AG08396 (cell line): ENCODE data around the gene ITGA5.

Experiments used
- DNase-seq: peaks from one replicate; pipeline ENCODE4 v3.0.0; 2012; ENCODE audit warnings: low spot score, mixed read lengths

The ITGA5 gene

GRCh38 chr12:54419088-54419887, at the start of gene ITGA5:
Gene ITGA5, minus strand, starts transcription at chr12:54419266. Its CDS starts 68 bp downstream, at chr12:54419198.
- peak; percentile 90 for DNase-seq

DNA sequence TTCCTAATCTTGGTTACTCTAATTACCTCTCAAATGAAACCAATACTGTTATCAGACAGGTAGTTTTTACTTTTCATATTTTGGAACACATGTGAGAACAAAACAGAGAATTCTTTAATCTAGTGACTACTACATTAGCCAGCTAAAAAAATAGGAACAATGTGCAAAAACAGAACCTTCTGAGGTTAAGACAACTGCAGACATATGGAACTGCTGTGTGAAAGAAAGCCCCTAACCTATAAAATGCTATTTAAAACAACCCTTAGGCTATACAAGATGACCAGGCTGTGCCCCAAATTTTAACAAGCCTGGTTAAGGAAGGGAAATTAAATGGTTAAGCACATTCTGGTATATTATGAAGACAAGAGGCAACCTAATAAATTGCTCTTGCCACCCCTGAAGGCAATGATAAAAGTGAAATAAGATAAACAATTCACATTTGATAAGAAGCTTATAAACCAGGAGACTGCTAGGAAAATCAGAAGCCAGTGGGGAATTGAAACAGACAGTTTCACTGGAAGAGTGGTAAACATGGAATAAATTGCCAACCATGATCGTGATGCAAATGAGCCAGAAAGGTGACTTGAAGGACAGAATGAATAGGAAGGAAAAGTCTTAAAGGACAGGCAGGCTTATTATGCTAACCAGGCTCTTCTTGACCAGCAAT, 46.9 kb upstream of the ITGA5 start:
- no peak for DNase-seq

- no peak for DNase-seq
Observed at GRCh38 chr12:54463484-54463883, 44.4 kb upstream of the ITGA5 start.

- DNase-seq, result peak; percentile 30
Observed at GRCh38 chr12:54463034-54463433, 44.0 kb upstream of the ITGA5 start.

GRCh38 chr12:54460317-54460923, 41.4 kb upstream of the ITGA5 start:
- no peak for DNase-seq

DNA sequence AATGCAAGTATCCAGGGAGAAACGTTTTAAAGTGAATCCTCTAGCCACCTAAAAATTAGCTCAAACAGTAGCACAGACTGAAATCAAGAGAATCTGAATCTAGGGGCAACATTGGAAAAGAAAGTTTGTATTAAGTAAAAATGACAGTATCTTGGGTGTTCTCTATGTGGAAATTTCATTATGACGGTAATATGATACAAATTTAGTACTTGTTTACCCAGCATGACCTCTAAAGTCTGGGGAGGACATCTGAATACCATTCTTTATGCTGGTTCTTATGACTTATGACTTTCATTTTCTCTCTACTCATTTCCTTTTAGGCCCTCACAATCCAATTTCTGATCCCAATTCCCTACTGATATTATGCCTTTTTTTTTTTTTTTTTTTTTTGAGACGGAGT, 40.3 kb upstream of the ITGA5 start:
- DNase-seq, result no peak

- no peak for DNase-seq
Observed at GRCh38 chr12:54455760-54456469, 36.8 kb upstream of the ITGA5 start.

- no peak for DNase-seq
Observed at GRCh38 chr12:54452628-54453027, 33.6 kb upstream of the ITGA5 start.

DNA sequence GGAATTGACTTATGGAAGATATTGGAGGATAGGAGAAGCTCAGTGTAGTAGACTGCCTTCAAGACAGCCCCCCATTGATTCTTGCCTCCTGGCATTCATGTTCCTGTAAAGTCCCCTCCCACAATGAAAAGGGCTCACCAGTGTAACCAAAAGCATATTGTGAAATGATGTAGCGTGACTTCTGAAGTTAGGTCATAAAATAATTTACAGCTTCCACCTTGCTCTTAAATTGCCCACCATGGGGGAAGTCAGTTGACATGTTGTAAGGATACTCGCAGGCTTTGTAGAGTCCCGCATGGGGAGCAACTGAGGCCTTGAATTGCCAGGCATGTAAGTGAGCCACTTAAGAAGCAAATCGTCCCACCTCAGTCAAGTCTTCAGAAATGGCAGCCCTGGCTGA, 29.3 kb upstream of the ITGA5 start:
- DNase-seq, result no peak

DNA sequence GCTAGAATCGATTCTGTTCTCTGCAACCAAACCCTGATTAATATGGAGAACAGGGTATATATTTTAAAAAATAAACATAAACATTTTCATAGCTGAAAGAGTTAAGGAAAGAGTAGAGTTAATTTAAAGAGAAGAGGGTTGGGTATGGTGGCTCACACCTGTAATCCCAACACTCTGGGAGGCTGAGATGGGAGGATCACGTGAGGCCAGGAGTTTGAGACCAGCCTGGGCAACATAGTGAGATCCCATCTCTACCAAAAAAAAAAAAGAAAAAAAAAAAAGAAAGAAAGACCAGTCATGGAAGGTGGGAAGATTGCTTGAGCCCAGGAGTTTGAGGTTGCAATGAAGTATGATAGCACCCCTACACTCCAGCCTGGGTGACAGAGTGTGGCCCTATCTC, 28.9 kb upstream of the ITGA5 start:
- DNase-seq, result no peak

DNA sequence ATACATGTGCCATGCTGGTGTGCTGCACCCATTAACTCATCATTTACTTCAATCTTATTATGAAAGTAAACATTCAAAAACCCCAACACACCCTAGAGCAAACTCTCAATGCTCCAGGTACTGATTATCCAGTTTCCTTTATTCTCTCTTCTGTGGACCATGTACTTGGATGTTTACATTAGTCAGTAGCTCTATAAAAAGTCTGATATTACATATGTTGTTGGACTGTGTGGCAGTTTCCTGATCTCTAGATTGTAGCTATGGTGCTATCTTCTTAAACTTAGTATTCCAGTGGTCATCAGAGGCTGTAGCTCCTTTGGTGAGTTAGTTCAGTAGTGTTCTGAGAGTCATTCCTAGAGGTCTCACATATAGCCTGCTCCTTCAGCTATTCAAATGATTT, 25.1 kb upstream of the ITGA5 start:
- no peak for DNase-seq

- no peak for DNase-seq
Observed at GRCh38 chr12:54443446-54443845, 24.4 kb upstream of the ITGA5 start.

- no peak for DNase-seq
Observed at GRCh38 chr12:54442961-54443360, 23.9 kb upstream of the ITGA5 start.

- no peak for DNase-seq
Observed at GRCh38 chr12:54442099-54442498, 23.0 kb upstream of the ITGA5 start.

DNA sequence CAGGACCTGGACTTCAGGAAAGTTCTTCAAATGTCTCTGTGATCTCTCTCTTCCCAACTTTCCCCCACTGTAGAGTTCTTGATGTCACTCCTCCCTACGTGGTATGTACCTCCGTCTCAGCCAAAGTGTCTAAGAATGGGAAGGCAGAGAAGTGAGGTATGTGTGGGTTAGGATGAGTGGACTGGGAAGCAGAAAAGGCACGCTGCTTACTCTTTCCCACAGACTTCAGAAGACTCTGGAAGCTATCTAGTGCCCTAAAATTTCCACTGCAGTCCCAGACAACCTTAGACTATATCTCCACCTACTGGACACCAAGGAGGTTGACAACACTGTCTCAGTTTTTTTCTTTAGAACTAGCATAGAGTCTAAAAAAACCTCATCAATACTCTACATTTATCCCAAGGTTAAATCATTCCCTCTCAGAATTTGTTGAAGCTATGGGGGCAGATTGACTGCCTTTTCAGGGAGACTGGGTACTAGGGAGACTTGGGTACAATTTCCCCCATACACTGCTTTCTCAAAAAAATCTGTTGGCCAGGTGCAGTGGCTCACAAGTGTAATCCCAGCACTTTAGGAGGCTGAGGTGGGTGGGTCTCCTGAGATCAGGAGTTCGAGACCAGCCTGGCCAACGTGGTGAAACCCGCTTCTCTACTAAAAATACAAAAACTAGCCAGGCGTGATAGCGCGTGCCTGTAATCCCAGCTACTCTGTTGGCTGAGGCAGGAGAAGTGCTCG, 20.6 kb upstream of the ITGA5 start:
- peak; percentile 74 for DNase-seq

DNA sequence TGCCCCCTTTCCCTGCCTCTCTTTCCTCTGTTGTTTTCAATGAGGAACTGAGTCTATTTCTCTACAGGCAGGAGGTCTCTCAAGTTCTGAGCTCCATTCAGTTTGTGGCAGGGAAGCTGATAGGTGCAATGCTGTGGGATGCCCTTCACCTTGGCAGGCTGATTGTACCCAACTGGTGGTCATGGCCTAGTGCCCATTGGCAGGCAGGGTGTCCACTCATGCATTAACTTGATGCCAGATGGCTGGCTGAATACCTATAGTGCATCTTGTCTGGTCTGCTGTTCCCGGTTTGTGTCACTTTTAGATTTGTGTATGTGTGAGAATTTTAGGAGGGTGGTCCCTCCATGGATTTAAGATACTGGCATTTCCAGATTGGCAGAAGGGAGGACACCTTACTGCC, 20.0 kb upstream of the ITGA5 start:
- DNase-seq, result no peak

DNA sequence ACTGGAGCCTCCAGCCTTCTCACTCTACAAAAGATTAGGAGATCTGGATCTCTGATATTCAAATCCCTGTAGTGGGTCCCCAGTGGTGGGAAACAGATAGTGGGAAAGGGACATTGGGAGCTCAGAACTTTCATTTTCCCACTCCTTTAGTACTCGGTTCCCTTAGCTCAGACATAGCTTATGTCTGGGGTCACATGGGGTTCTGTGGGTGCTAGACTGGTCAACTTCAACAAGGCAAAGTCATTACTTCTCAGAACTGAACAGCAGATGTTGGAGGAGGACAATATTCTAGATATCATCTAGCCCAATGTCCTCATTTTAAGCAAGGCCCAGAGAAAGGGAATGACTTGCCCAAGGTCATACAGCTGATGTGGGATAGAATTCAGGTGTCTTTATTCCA, 19.5 kb upstream of the ITGA5 start:
- DNase-seq, result no peak

DNA sequence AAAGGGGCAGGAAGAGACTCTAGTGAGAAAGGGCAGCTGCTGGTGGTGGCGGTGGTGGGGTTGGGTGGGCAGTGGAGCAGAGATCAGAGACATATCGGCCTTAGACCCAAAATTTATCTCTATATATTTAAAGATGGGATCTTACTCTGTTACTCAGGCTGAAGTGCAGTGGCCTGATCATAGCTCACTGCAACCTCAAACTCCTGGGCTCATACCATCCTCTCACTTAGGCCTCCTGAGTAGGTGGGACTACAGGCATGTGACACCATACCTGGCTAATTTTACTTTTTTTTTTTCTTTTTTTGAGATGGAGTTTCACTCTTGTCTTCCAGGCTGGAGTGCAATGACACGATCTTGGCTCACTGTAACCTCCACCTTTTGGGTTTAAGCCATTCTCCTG, 18.6 kb upstream of the ITGA5 start:
- no peak for DNase-seq

DNA sequence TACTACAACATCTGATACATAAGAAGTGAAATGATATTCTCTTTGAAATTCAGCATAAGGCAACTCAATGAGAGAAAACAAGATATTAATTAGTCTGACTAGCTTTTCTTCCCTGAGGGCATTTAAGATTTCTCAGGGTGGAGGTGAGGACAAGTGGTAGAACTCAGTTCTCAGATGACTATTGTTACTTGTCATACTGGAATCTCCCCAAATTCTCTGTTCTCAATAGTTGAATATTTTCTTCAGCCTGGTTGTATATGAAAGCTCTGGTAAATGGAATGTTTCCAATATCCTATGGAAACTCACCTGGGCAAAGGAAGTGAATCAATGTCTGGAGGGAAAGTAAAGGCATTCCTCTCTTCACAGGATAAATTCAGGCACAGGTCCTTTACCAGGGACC, 18.2 kb upstream of the ITGA5 start:
- no peak for DNase-seq

- no peak for DNase-seq
Observed at GRCh38 chr12:54432815-54433164, 13.7 kb upstream of the ITGA5 start.

- peak; percentile 48 for DNase-seq
Observed at GRCh38 chr12:54431911-54432814, 13.1 kb upstream of the ITGA5 start.
